OCI-LY1 (cell line): Measurements from ENCODE around the gene GRPEL1.

ENCODE experiments used
- CTCF ChIP-seq: fragments of 200-600 bp; sonication (generic), shearing (Covaris generic); IDR thresholded peaks from 2 replicates; pipeline ENCODE4 v1.5.1; 2017; ENCODE audit warnings: mild to moderate bottlenecking, antibody characterized with exemption, low read length, moderate library complexity, mixed read lengths
- EZH2 ChIP-seq: fragments of 200-600 bp; sonication (generic), shearing (Covaris generic); IDR thresholded peaks from 2 replicates; pipeline ENCODE4 v1.8.0; 2017; ENCODE audit warnings: borderline replicate concordance, mixed run types, mild to moderate bottlenecking, antibody characterized with exemption, low read length, moderate library complexity, mixed read lengths

- TF ChIP-seq CTCF (no peak), EZH2 (no peak)
Observed at GRCh38 chr4:7054106-7054880, 13.6 kb downstream of the GRPEL1 start.
